Neural progenitor cell (in vitro differentiated cells): ENCODE data around the gene ALKBH7. TPM values are rescaled to one million over a fixed set of nuclear protein-coding genes. Genes with fewer than 3 reads are reported as not detected.
A peak's percentile ranks its signal among the peaks of the same experiment; 100 is the strongest.

Source experiments
- DNase-seq: peaks from one replicate; pipeline ENCODE4 v3.0.0-alpha.2; 2016; ENCODE audit warnings: low spot score
- H2AFZ ChIP-seq: fragments of 200-600 bp; sonication (generic); replicated peaks from 2 replicates; pipeline ENCODE4 v1.6.1; 2016; ENCODE audit warnings: antibody characterized with exemption
- H3F3A ChIP-seq: fragments of 200-600 bp; sonication (generic); 2 replicates; pipeline ENCODE4 v1.6.1; 2016; ENCODE audit warnings: antibody characterized with exemption, low read depth
- H3K27ac ChIP-seq: fragments of 200-600 bp; sonication (generic); 2 replicates; pipeline ENCODE4 v1.5.1; 2016; ENCODE audit warnings: mild to moderate bottlenecking
- H3K27me3 ChIP-seq: fragments of 200-600 bp; sonication (generic); 2 replicates; pipeline ENCODE4 v1.6.1; 2016; ENCODE audit warnings: mild to moderate bottlenecking, moderate library complexity
- H3K36me3 ChIP-seq: fragments of 200-600 bp; sonication (generic); 2 replicates; pipeline ENCODE4 v1.5.1; 2016
- H3K4me1 ChIP-seq: fragments of 200-600 bp; sonication (generic); 2 replicates; pipeline ENCODE4 v1.6.1; 2016; ENCODE audit warnings: mixed run types
- H3K4me2 ChIP-seq: fragments of 200-600 bp; sonication (generic); 2 replicates; pipeline ENCODE4 v1.6.1; 2016
- H3K4me3 ChIP-seq: fragments of 200-600 bp; sonication (generic); 2 replicates; pipeline ENCODE4 v1.5.1; 2016
- H3K79me2 ChIP-seq: fragments of 200-600 bp; sonication (generic); 2 replicates; pipeline ENCODE4 v1.6.1; 2016; ENCODE audit warnings: low read depth
- H3K9ac ChIP-seq: fragments of 200-600 bp; sonication (generic); 2 replicates; pipeline ENCODE4 v1.6.1; 2016
- H3K9me3 ChIP-seq: fragments of 200-600 bp; sonication (generic); 2 replicates; pipeline ENCODE4 v1.5.1; 2016; ENCODE audit warnings: low read depth
- H4K20me1 ChIP-seq: fragments of 200-600 bp; sonication (generic); 2 replicates; pipeline ENCODE4 v1.6.1; 2016; ENCODE audit warnings: low read depth
- H3K27ac Mint-ChIP-seq: 3 replicates; pipeline ENCODE4 v1.8.0; 2021; ENCODE audit warnings: mixed read lengths
- H3K27me3 Mint-ChIP-seq: 2 replicates; pipeline ENCODE4 v1.8.0; 2022; ENCODE audit warnings: low read depth, mild to moderate bottlenecking, inconsistent platforms, moderate library complexity, mixed read lengths; ENCODE audit not compliant: insufficient read depth
- H3K36me3 Mint-ChIP-seq: 3 replicates; pipeline ENCODE4 v1.8.0; 2021; ENCODE audit warnings: mixed read lengths
- H3K4me1 Mint-ChIP-seq: 3 replicates; pipeline ENCODE4 v1.8.0; 2021; ENCODE audit warnings: mixed read lengths
- H3K4me3 Mint-ChIP-seq: 3 replicates; pipeline ENCODE4 v1.8.0; 2021; ENCODE audit warnings: mild to moderate bottlenecking, moderate library complexity, mixed read lengths
- H3K9me3 Mint-ChIP-seq: 3 replicates; pipeline ENCODE4 v1.8.0; 2020; ENCODE audit warnings: mixed read lengths
- EZH2 ChIP-seq: fragments of 200-600 bp; sonication (generic); IDR thresholded peaks from 2 replicates; pipeline ENCODE4 v1.6.1; 2017; ENCODE audit warnings: antibody characterized with exemption, mild to moderate bottlenecking, moderate library complexity
- EZH2phosphoT487 ChIP-seq: fragments of 200-600 bp; sonication (generic); IDR thresholded peaks from 2 replicates; pipeline ENCODE4 v1.6.1; 2017; ENCODE audit warnings: antibody characterized with exemption
- total RNA-seq: library from RNA; depleted of rRNA; stranded (reverse); fragments of >200 nt; gene quantifications from 2 replicates; pipeline ENCODE4 v1.2.3, GENCODE V29; 2015; ENCODE audit warnings: low replicate concordance
- TF ChIP-seq, protein P1 (sequence below): fragments of 200-600 bp; sonication (generic); IDR thresholded peaks from 2 replicates; pipeline ENCODE4 v1.5.1; 2017; ENCODE audit warnings: antibody characterized with exemption, mild to moderate bottlenecking

Gene ALKBH7
- total RNA-seq, 1 donor from 2014 or later = 19.7 TPM

DNA sequence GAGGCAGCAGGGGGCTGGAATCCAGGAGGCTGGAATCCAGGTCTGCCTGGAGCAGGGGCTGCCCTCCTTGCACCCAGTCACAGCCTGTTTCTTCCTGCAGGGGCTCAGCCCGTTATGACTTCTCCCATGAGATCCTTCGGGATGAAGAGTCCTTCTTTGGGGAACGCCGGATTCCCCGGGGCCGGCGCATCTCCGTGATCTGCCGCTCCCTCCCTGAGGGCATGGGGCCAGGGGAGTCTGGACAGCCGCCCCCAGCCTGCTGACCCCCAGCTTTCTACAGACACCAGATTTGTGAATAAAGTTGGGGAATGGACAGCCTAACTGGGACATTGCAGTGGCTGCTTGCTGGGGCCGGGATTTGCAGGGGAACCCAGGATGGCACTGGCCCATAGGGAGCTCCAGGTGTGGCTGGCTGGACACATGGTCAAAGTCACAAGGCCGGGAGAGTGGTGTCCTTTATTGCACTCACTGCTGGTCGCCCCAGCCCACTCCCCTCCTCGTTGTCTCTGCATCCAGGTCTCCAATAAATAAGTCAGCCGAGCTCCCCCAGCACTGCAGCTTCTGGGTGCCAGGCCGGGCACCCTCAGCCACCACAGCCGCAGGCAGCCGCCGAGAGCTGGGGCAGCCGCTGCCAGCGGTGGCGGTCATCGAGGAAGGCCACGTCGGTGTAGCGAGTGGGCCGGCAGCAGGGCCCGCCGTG is 2.3 kb downstream of the ALKBH7 start:
- Histone ChIP-seq H3K4me2 (no peak overlapping the region), H3K4me1 (peaks cover 4% of the 10 kb centered on the region), H3K9me3 (no peaks in the 10 kb centered on the region), H3K27ac (no peak overlapping the region), H3K27me3 (no peaks in the 10 kb centered on the region), H3K36me3 (no peaks in the 10 kb centered on the region), H4K20me1 (peaks cover 7% of the 10 kb centered on the region), H2AFZ (no peak overlapping the region), H3F3A (peaks cover 28% of the 10 kb centered on the region), H3K4me3 (no peak overlapping the region), H3K9ac (no peak overlapping the region), H3K79me2 (peaks cover 10% of the 10 kb centered on the region)
- Mint-ChIP-seq H3K27ac (no peak overlapping the region), H3K4me3 (peak overlapping the region; percentile 57), H3K4me1 (peaks cover 9% of the 10 kb centered on the region), H3K27me3 (peaks cover 17% of the 10 kb centered on the region), H3K9me3 (no peaks in the 10 kb centered on the region), H3K36me3 (peaks cover 11% of the 10 kb centered on the region)
- no peak for DNase-seq
- no peak for TF ChIP-seq EZH2
- TF ChIP-seq EZH2phosphoT487 = no peak
- TF ChIP-seq, protein P1, sequence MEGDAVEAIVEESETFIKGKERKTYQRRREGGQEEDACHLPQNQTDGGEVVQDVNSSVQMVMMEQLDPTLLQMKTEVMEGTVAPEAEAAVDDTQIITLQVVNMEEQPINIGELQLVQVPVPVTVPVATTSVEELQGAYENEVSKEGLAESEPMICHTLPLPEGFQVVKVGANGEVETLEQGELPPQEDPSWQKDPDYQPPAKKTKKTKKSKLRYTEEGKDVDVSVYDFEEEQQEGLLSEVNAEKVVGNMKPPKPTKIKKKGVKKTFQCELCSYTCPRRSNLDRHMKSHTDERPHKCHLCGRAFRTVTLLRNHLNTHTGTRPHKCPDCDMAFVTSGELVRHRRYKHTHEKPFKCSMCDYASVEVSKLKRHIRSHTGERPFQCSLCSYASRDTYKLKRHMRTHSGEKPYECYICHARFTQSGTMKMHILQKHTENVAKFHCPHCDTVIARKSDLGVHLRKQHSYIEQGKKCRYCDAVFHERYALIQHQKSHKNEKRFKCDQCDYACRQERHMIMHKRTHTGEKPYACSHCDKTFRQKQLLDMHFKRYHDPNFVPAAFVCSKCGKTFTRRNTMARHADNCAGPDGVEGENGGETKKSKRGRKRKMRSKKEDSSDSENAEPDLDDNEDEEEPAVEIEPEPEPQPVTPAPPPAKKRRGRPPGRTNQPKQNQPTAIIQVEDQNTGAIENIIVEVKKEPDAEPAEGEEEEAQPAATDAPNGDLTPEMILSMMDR = no peak

DNA sequence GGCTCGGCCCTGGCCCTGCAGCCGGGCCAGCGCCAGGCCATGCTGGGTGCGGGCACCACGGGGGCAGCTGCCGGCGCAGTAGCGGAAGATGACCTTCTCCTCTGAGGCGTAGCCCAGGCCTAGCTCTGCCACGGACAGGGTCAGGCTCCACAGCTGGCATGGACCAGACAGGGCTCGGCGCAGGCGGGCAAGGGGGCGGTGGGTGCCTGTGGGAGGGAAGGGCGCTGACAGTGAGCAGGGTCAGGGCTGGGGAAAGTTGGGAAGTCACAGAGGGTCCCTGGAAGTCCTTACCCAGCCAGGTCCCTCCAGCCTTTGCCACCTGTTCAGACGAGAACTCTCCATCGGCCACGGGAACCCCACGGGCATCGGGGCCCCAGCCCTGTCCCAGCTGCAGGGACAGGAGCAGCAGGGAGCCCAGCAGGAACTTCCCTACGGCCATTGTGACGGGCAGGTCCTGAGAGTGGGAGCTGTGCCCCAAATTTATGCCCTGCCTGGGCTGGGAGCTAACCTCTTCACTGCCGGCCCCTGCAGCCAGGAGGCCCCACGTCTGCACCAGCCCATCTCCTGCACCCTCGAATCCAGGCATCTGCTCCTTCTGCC is 2.9 kb downstream of the ALKBH7 start, which contains the start of gene PSPN:
TSS of gene PSPN (minus strand) at position 523 of the 600 bp plus-strand sequence. CDS start at position 439, 84 bp downstream.
- Mint-ChIP-seq H3K4me1 (peaks cover 9% of the 10 kb centered on the region), H3K9me3 (no peaks in the 10 kb centered on the region), H3K4me3 (peak within 1 kb of the TSS; percentile 57), H3K27ac (no peak within 1 kb of the TSS), H3K27me3 (peaks cover 17% of the 10 kb centered on the region), H3K36me3 (peaks cover 14% of the 10 kb centered on the region)
- Histone ChIP-seq H2AFZ (no peak within 1 kb of the TSS), H3K79me2 (peaks cover 10% of the 10 kb centered on the region), H3K27ac (no peak within 1 kb of the TSS), H3F3A (peaks cover 28% of the 10 kb centered on the region), H3K9ac (no peak within 1 kb of the TSS), H4K20me1 (peaks cover 7% of the 10 kb centered on the region), H3K27me3 (no peaks in the 10 kb centered on the region), H3K4me3 (no peak within 1 kb of the TSS), H3K4me2 (no peak within 1 kb of the TSS), H3K36me3 (no peaks in the 10 kb centered on the region), H3K9me3 (no peaks in the 10 kb centered on the region), H3K4me1 (peaks cover 4% of the 10 kb centered on the region)
- DNase-seq = no peak
- TF ChIP-seq, protein P1 = no peak
- TF ChIP-seq EZH2 = no peak
- no peak for TF ChIP-seq EZH2phosphoT487

DNA sequence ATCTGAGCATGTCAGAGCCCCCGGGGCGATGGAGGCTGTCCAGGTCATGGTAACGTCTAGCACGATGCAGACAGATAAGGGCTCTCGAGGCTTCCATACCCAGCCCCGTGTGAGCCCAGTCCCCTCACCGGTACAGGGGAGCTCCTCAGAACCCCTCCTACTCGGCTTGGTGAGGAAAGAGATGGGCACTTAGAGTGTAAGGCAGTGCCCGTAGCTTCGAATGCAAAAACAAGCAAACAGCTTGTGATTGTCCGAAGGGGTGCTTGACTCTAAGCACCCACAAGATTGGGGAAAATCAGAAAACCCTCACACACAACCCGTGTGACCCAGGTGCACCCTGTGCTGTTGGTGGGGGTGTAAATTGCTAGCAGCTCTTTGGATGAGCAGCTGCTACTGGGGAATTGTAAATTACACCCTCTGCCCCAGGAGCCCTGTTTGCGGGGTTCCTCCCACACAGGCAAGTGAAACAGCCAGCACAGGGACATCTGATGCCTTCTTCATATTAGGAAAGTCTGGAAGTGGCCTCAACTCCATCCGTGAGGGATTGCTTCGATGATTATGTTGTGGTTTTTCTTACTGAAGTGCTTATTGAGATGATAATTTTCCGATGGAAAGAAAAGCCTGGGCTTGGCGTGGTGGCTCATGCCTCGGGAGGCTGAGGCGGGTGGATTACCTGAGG is 4.1 kb downstream of the ALKBH7 start:
- DNase-seq = no peak
- H3K27ac ChIP-seq = no peak overlapping the region
- H4K20me1 ChIP-seq = peaks cover 7% of the 10 kb centered on the region
- no peak overlapping the region for H3K4me2 ChIP-seq
- peak overlapping the region; percentile 24 for H3K4me3 Mint-ChIP-seq
- H3K36me3 Mint-ChIP-seq = peaks cover 20% of the 10 kb centered on the region
- peaks cover 23% of the 10 kb centered on the region for H3F3A ChIP-seq
- H2AFZ ChIP-seq = no peak overlapping the region
- TF ChIP-seq EZH2phosphoT487 = no peak
- TF ChIP-seq, protein P1 = no peak
- TF ChIP-seq EZH2 = no peak
- H3K27ac Mint-ChIP-seq = no peak overlapping the region
- H3K4me1 ChIP-seq = peaks cover 4% of the 10 kb centered on the region
- peaks cover 10% of the 10 kb centered on the region for H3K79me2 ChIP-seq
- no peak overlapping the region for H3K9ac ChIP-seq
- no peaks in the 10 kb centered on the region for H3K9me3 ChIP-seq
- H3K4me3 ChIP-seq = no peak overlapping the region
- peaks cover 9% of the 10 kb centered on the region for H3K4me1 Mint-ChIP-seq
- peaks cover 17% of the 10 kb centered on the region for H3K27me3 Mint-ChIP-seq
- no peaks in the 10 kb centered on the region for H3K27me3 ChIP-seq
- no peaks in the 10 kb centered on the region for H3K36me3 ChIP-seq
- H3K9me3 Mint-ChIP-seq = no peaks in the 10 kb centered on the region
